LNCaP clone FGC (cell line): ENCODE data around the gene DLGAP3.
A peak's percentile ranks its signal among the peaks of the same experiment; 100 is the strongest.
"Not testable (repeated sequence)": the region's sequence is repeated elsewhere in the genome, so short reads cannot be mapped to it uniquely, and the experiment has no call there.

Experiments
- DNase-seq: peaks from one replicate; pipeline ENCODE4 v3.0.0-alpha.2; 2011; ENCODE audit warnings: low read depth
- H3K4me3 ChIP-seq: 2 replicates; pipeline ENCODE4 v1.5.1; 2011; ENCODE audit warnings: mild to moderate bottlenecking, low read depth, low read length, control low read depth
- TF ChIP-seq, protein P1 (sequence below): IDR thresholded peaks from 2 replicates; pipeline ENCODE4 v1.5.1; 2012; ENCODE audit warnings: mild to moderate bottlenecking; ENCODE audit not compliant: control insufficient read depth, insufficient read depth; ENCODE audit errors: extremely low read depth

The DLGAP3 gene

GRCh38 chr1:34975338-34975737, 45.9 kb upstream of the DLGAP3 start:
- TF ChIP-seq, protein P1, sequence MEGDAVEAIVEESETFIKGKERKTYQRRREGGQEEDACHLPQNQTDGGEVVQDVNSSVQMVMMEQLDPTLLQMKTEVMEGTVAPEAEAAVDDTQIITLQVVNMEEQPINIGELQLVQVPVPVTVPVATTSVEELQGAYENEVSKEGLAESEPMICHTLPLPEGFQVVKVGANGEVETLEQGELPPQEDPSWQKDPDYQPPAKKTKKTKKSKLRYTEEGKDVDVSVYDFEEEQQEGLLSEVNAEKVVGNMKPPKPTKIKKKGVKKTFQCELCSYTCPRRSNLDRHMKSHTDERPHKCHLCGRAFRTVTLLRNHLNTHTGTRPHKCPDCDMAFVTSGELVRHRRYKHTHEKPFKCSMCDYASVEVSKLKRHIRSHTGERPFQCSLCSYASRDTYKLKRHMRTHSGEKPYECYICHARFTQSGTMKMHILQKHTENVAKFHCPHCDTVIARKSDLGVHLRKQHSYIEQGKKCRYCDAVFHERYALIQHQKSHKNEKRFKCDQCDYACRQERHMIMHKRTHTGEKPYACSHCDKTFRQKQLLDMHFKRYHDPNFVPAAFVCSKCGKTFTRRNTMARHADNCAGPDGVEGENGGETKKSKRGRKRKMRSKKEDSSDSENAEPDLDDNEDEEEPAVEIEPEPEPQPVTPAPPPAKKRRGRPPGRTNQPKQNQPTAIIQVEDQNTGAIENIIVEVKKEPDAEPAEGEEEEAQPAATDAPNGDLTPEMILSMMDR, result no peak
- H3K4me3 ChIP-seq, result no peak overlapping the region
- no peak for DNase-seq

DNA sequence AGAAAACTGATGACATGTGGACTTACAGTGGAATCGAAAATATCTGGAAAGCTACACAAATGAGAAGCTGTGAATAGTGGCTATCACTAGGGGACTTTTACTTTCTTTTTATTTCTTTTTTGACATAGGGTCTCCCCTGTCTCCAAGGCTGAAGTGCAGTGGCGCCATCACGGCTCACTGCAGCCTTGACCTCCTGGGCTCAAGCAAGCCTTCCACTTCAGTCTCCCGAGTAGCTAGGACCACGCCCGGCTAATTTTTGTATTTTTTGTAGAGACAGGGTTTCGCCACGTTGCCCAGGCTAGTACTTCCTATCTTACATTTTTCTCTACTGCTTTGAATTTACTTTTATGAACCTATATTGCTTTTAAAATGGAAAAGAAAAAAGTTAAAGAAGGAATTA, 45.2 kb upstream of the DLGAP3 start:
- DNase-seq, result no peak
- no peak overlapping the region for H3K4me3 ChIP-seq
- TF ChIP-seq, protein P1, result peak; percentile 10; the same call in 1 of the 2 replicates

DNA sequence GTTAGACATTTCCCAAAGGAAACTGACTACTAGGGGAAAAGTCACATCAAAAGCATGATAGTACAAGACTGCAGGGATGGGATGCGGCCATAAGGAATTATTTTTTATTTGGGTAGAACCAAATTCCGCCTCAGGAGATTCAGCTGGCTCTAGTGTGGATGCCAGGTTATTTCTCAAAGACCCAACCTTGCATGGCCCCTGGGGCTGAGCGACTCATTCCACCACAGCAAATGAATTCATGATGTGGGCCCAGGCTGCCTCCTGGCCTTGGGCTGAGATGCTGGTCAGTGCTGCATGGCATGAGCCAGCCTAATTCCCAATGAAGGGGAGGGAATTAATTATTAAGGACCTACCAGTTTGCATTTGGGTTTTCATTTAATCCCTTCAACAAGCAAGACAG, 43.9 kb upstream of the DLGAP3 start:
- TF ChIP-seq, protein P1, result no peak

DNA sequence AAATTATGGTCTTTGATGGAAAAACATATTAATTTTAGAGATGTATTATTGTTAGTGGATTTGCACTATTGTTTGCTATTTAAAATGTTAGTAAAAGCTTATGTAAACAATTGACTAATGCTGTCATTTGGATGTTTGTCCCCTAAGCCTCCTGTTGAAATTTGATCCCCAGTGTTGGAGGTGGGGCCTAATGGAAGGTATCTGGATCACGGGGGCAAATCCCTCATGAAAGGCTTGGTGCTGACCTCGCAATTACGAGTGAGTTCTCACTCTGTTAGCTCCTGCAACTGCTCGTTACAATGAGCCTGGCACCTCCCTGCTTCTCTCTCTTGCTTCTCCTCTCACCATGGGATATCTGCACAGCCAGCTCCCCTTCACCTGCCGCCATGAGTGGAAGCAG, 41.4 kb upstream of the DLGAP3 start:
- TF ChIP-seq, protein P1, result no peak
- peak; percentile 6 for DNase-seq
- H3K4me3 ChIP-seq, result no peak overlapping the region

More for the DNA sequence above, 43.9 kb upstream of the DLGAP3 start:
- H3K4me3 ChIP-seq, result no peak overlapping the region
- no peak for DNase-seq

- H3K4me3 ChIP-seq, result no peak overlapping the region
- DNase-seq, result no peak
- TF ChIP-seq, protein P1, result no peak
Observed at GRCh38 chr1:34970220-34970735, 40.8 kb upstream of the DLGAP3 start.

GRCh38 chr1:34968297-34968696, 38.8 kb upstream of the DLGAP3 start:
- DNase-seq, H3K4me3 ChIP-seq: not testable (repeated sequence)

DNA sequence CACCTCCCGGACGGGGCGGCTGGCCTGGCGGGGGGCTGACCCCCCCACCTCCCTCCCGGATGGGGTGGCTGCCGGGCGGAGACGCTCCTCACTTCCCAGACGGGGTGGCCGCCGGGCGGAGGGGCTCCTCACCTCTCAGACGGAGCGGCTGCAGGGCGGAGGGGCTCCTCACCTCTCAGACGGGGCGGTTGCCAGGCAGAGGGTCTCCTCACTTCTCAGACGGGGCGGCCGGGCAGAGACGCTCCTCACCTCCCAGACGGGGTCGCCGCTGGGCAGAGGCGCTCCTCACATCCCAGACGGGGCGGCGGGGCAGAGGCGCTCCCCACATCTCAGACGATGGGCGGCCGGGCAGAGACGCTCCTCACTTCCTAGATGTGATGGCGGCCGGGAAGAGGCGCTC, 38.2 kb upstream of the DLGAP3 start:
- DNase-seq, H3K4me3 ChIP-seq: not testable (repeated sequence)

GRCh38 chr1:34965597-34965996, 36.1 kb upstream of the DLGAP3 start:
- TF ChIP-seq, protein P1, result no peak
- H3K4me3 ChIP-seq, result no peak overlapping the region
- no peak for DNase-seq
